GM12891 (cell line): ENCODE data around the gene TRH.
A peak's percentile ranks its signal among the peaks of the same experiment; 100 is the strongest.

Experiments used
- DNase-seq: peaks from one replicate; pipeline ENCODE4 v3.0.0; 2011; ENCODE audit warnings: low spot score; ENCODE audit not compliant: insufficient read length
- FAIRE-seq: peaks from 2 replicates; lab custom pipeline; 2011; peaks lifted over from hg19 to GRCh38; lab: Jason Lieb, UNC
- PAX5 ChIP-seq: IDR thresholded peaks from 2 replicates; pipeline ENCODE4 v1.6.1; 2011; ENCODE audit warnings: low read length, moderate library complexity, mild to moderate bottlenecking; ENCODE audit not compliant: insufficient read depth, severe bottlenecking
- POLR2A ChIP-seq: IDR thresholded peaks from 2 replicates; pipeline ENCODE4 v1.6.1; 2011; ENCODE audit warnings: low read depth, low read length, control low read depth
- POLR2AphosphoS5 ChIP-seq: IDR thresholded peaks from 2 replicates; pipeline ENCODE4 v1.6.1; 2011; ENCODE audit warnings: low read depth, low read length, control low read depth
- POU2F2 ChIP-seq: IDR thresholded peaks from 2 replicates; pipeline ENCODE4 v1.6.1; 2011; ENCODE audit warnings: low read depth, mild to moderate bottlenecking, control low read depth, low read length, moderate library complexity
- SPI1 ChIP-seq: IDR thresholded peaks from 2 replicates; pipeline ENCODE4 v1.6.1; 2011; ENCODE audit warnings: low read depth, low read length, control low read depth
- TAF1 ChIP-seq: IDR thresholded peaks from 2 replicates; pipeline ENCODE4 v1.6.1; 2011; ENCODE audit warnings: low read depth, low read length, control low read depth

The TRH gene

GRCh38 chr3:129958755-129959154 lies 15.8 kb upstream of the TRH start:
- TF ChIP-seq TAF1 (no peak), SPI1 (no peak), POU2F2 (no peak), PAX5 (no peak), POLR2AphosphoS5 (no peak), POLR2A (no peak)
- DNase-seq (no peak), FAIRE-seq (no peak)

- FAIRE-seq (no peak), DNase-seq (no peak)
- TF ChIP-seq POU2F2 = no peak
- no peak for TF ChIP-seq TAF1
- TF ChIP-seq POLR2AphosphoS5 = no peak
- TF ChIP-seq PAX5 = no peak
- TF ChIP-seq SPI1 = no peak
- no peak for TF ChIP-seq POLR2A
Observed at GRCh38 chr3:129961141-129961541, 13.4 kb upstream of the TRH start.

- DNase-seq (no peak), FAIRE-seq (no peak)
- no peak for TF ChIP-seq TAF1
- no peak for TF ChIP-seq PAX5
- TF ChIP-seq SPI1 = no peak
- no peak for TF ChIP-seq POU2F2
- TF ChIP-seq POLR2A = no peak
- TF ChIP-seq POLR2AphosphoS5 = no peak
Observed at GRCh38 chr3:129962600-129962999, 11.9 kb upstream of the TRH start.

- TF ChIP-seq POU2F2 (no peak), PAX5 (no peak), SPI1 (no peak), POLR2AphosphoS5 (no peak), TAF1 (no peak), POLR2A (no peak)
- no peak for DNase-seq
- FAIRE-seq = peak; percentile 55
Observed at GRCh38 chr3:129965937-129966336, 8.6 kb upstream of the TRH start.

- TF ChIP-seq SPI1 = no peak
- no peak for TF ChIP-seq POU2F2
- FAIRE-seq (no peak), DNase-seq (no peak)
Observed at GRCh38 chr3:129966876-129967275, 7.6 kb upstream of the TRH start.

GRCh38 chr3:129967761-129968160 lies 6.8 kb upstream of the TRH start:
- no peak for FAIRE-seq
- TF ChIP-seq SPI1 (no peak), POLR2A (no peak), PAX5 (no peak), POLR2AphosphoS5 (no peak), TAF1 (no peak), POU2F2 (no peak)
- DNase-seq = no peak

- no peak for FAIRE-seq
Observed at GRCh38 chr3:129971351-129972052, 3.0 kb upstream of the TRH start.

GRCh38 chr3:129972301-129972700 lies 2.2 kb upstream of the TRH start:
- FAIRE-seq = no peak
- no peak for DNase-seq

More at GRCh38 chr3:129971351-129972052, 3.0 kb upstream of the TRH start:
- TF ChIP-seq POLR2A (no peak), SPI1 (no peak), PAX5 (no peak), POU2F2 (no peak), POLR2AphosphoS5 (no peak), TAF1 (no peak)
- DNase-seq = no peak

GRCh38 chr3:129973853-129974563 lies 512 bp upstream of the TRH start:
- FAIRE-seq (no peak), DNase-seq (no peak)
- TF ChIP-seq SPI1 = no peak
- no peak for TF ChIP-seq TAF1
- TF ChIP-seq PAX5 = no peak
- no peak for TF ChIP-seq POLR2A
- TF ChIP-seq POU2F2 = no peak
- TF ChIP-seq POLR2AphosphoS5 = no peak

More at GRCh38 chr3:129972301-129972700, 2.2 kb upstream of the TRH start:
- TF ChIP-seq POLR2AphosphoS5 (no peak), SPI1 (no peak), PAX5 (no peak), POU2F2 (no peak), POLR2A (no peak), TAF1 (no peak)
